ENCODE measurements around the gene C1QTNF5.

C1QTNF5 gene

DNA sequence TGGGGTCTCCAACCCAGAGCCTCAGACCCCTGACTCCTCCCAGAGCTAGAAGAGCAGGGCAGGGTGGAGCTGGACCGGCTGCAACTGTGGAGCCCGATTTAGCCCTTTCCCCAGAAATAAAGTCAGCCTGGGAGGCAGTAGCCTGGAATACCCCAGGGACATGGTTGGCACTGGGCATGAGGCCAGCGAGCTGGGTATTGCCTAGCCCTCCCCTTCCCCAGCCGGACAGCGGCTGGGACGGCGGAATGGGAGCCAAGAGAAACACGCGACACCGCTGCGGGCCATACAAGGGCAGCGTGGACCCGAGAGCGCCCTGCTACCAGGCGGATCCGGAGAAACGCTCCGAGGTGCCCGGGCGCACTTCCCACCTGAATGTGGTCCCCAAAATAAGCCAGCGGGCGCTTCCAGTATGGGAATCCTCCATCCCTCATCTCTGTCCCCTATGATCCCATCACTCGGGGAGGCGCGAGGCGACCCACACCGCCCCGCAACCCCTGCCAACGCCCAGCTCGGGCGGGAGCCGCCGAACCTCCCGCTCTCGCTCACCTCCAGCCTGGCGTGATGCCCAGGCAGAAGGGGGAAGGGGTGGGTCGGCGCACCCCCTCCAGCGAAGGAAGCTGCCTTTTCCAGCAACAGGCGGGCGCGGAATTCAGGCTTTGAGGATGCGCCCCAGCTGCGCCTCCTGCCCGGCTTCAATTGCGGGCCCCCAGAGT, 24.5 kb downstream of the C1QTNF5 start:
- DNase-seq, result no peak

GRCh38 chr11:119315131-119316015, 25.3 kb downstream of the C1QTNF5 start:
- no peak for DNase-seq

DNA sequence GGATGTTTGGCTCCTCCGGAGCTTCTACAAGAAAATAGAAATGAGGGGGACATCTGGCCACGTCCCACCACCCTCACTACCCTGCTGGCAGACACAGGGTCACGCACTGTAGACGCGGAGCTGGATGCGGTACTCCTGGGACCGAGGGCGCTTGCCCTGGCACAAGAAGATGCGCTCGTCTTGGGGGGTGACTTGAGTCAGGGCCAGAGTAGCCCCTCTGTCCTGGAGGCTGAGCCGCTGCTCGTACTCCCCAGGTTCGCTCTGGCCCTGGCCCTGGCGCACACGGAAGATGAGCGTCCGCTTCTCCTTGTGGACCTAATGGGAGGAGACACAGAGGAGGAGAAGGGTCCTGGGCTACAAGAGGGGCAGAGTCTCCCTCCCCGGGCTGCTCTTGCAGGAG, 26.0 kb downstream of the C1QTNF5 start:
- DNase-seq, result no peak

DNA sequence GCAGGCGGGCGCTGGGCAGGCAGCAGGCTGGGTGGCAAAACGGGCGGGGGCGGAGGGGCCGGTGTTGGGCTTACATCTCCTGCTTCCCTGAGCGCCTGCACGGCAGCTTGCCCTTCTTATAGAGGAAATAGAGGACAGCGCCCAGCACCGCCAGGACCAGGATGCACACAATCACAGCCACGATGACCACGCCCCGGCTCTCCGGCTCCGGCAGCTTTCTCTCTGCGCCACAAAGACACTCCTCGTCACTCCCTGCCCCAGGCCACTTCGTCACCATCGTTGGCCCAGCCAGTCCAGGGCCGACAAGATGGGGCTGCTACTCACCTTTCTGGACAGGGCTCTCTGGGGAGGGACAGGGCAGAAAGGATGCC, 30.0 kb downstream of the C1QTNF5 start:
- DNase-seq, result no peak

DNA sequence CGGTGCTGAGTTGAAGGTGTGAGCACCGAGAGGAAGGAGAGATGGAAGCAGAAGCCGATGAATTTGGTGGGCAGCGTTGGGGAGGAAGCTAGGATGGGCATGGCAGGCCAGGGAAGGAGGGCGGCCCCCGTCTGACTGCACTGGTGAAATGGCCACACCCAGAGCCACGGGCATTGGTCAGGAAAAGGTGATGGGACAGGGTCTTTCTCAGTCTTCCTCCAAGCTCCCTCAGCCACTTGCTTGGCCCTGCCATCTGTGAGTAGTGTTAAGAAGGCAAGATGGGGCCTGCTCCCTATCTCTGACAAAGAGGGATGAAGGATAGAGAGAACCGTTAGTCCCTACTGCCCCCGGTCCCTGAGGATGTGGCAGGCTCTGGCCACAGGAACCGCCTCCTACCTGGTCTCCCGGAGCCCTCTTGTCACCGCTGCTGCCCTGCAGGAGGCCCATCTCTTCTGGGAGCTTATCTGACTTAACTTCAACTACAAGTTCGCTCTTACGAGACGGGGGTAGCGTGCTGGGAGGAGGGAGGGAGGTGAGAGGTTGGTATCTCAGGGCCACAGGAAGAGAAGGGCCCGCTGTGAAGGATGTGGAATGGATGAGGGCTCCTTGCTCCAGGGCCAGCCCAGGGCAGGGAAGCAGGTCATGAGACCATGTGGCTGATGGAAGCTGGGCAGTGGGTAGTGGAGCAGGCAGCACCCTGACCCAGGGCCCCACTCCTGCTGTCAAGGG, 30.6 kb downstream of the C1QTNF5 start:
- DNase-seq, result no peak

DNA sequence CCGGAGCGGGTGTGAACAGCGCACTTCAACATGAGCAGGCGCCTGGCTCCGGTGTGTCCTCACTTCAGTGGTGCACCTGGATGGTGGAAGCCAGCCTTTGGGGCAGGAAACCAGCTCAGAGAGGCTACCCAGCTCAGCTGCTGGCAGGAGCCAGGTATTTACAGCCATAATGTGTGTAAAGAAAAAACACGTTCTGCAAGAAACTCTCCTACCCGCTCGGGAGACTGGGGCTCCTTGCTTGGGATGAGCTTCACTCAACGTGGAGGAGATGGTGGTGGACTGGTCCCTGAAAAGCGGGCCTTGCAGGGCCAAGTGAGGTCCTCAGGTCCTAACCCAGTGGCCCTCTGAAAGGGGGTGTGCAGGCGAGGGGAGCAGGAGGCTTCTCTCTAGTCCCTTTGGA, 31.3 kb downstream of the C1QTNF5 start:
- DNase-seq, result no peak

DNA sequence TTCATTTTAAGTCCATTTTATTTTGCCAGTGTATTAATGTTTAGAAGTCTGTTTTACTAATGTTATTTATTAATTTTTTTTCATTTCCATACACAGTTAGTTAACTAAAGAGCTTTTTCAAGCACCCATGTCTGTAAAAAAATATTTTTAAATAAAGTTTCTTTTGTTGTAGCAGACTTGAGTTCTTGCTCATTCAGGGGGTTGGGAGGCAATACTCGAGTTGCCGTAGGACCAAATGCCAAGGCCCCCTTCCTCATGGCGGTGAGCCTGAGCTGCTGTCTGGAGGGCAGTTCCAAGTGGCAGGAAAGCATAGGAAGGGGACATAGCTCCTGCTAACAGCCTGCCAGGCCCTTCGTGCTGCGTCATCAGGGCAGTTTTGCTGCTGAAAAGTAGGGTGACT, 32.7 kb downstream of the C1QTNF5 start:
- no peak for DNase-seq

DNA sequence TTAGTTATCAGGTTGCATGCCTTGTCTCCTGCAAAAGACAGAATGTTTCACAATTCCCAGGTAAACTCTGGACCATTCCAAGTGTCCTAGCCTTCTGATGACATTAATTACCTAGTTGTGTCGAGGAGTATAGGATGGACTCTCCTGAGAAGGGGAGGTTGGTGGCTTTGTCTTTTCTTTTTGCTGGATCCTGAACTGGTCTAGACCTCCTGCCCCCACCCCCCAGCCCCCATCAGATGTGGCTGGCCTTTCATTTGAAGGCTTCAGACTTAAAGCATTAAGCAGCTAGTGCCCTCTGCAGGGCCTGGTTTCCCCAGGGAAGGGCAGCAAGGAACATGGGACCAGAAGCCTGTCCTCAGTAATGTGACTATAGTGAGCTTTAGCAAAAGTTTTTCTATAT, 33.5 kb downstream of the C1QTNF5 start:
- DNase-seq, result no peak

GRCh38 chr11:119306373-119306890, 34.3 kb downstream of the C1QTNF5 start:
- DNase-seq, result no peak

GRCh38 chr11:119305556-119306372, 34.9 kb downstream of the C1QTNF5 start:
- DNase-seq, result no peak

GRCh38 chr11:119303227-119303718, 37.4 kb downstream of the C1QTNF5 start:
- DNase-seq, result no peak

DNA sequence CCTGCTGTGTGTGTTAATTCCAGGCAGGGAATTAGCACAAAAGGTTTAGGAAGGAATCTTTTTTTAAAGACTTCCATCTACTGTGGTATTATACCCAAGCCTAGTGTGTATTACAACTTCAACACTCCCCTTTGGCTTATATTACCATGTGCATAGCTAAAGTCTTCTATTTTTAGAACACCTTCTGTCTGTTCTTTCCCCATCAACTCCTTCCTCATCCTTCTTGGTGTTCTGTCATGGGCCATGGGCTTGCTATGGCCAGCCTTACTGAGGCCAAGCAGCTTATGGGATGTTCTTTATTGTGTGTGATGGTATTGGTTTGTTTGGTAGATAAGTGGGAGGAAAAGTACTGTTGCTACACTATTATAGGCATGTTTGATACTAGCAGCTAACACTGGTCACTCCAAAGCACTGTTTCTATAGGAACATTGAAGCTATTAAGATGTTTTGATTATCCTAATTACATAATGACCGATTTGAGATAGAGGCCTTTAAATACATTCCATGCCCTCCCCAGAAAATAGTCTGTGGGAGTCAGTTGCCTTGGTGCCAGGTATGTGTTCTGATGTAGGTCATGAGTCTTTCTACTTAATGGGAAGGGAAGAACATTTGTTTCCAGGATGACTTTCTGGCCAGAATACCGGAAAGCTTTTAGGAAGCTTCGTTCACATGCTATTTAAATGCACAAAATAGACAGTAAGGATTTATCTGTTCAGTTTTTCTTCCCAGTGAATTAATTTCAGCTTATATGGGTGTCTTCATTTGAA, 40.3 kb downstream of the C1QTNF5 start:
- no peak for DNase-seq

DNA sequence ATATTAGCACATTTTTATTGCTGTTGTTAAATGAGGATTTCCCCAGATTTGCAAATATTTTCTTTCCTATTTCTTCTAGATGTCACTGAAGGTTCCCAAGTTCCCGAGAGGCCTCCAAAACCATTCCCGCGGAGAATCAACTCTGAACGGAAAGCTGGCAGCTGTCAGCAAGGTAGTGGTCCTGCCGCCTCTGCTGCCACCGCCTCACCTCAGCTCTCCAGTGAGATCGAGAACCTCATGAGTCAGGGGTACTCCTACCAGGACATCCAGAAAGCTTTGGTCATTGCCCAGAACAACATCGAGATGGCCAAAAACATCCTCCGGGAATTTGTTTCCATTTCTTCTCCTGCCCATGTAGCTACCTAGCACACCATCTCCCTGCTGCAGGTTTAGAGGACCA, 41.3 kb downstream of the C1QTNF5 start:
- DNase-seq, result no peak

GRCh38 chr11:119298726-119299125, 42.0 kb downstream of the C1QTNF5 start:
- no peak for DNase-seq

- no peak for DNase-seq
Observed at GRCh38 chr11:119297938-119298337, 42.7 kb downstream of the C1QTNF5 start.

GRCh38 chr11:119295178-119295577, 45.5 kb downstream of the C1QTNF5 start:
- DNase-seq, result no peak

DNA sequence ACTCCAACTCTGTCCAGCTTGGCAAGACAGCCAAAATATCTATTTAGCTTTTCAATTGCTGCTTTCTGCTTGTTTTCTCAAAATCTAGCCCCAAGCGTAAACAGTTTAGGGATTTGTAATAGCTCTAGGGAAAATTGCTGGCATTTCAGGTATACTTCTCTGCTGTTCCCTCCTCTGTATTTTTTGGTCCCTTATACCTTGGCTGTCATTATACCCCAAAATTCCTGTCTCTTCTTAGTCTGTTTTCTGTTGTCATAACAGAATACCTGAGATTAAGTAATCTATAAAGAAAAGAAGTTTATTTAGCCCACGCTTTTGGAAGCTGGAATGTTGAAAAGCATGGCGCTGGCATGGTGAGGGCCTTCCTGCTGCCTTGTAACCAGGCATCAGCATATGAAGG, 47.2 kb downstream of the C1QTNF5 start:
- no peak for DNase-seq

- no peak for DNase-seq
Observed at GRCh38 chr11:119290894-119291497, 49.7 kb downstream of the C1QTNF5 start.

Data from NCI-H1930 (cell line).